HG03460 (cell line): ENCODE results near the gene EVI5.
"Not testable (repeated sequence)": the region's sequence is repeated elsewhere in the genome, so short reads cannot be mapped to it uniquely, and the experiment has no call there.

Experiments used
- ATAC-seq: cut with Tn5 transposase; IDR thresholded peaks from one replicate; pipeline ENCODE4 v1.9.1; 2021; ENCODE audit not compliant: unreplicated experiment

Gene EVI5

DNA sequence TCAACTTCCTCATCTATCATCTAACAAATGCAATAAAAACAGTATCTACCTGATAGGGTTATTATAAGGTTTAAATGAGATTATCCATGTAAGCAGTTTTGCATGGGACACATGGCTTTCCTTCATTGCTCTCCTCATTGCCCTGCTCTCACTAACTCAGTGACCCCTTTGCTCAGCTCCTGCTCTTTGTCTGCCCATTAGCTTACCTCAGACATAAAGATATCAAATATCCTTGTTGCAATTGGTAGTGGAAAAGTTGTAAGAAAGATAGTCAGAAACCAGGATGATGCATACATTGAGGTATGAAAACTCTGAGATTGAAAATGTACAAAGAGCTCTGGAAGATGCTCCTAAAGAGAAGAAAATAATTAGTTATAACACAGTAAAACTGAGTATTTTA is 89.8 kb downstream of the EVI5 start:
- no peak for ATAC-seq

GRCh38 chr1:92691925-92692324 is 93.0 kb downstream of the EVI5 start:
- no peak for ATAC-seq

- no peak for ATAC-seq
Observed at GRCh38 chr1:92690212-92690906, 94.5 kb downstream of the EVI5 start.

DNA sequence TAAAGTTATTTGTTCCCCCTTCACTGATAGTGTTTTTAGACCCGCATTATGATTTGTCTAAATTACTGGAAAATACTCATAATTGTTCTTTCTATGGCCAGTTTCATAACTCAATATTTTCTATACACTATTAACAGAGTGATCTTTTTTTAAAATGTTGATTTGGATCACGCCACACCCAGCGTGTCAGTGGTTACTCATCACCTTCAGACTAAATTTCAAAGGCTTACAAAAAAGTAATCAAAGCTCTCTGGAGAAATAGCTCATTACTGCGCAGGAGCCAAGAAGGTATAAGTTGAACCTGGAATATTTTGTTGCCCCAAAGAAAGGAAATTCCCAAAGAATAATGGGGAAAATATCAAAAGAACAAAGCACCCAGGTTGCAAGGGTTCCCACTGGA is 104.9 kb downstream of the EVI5 start:
- no peak for ATAC-seq

- no peak for ATAC-seq
Observed at GRCh38 chr1:92663775-92664174, 121.1 kb downstream of the EVI5 start.

DNA sequence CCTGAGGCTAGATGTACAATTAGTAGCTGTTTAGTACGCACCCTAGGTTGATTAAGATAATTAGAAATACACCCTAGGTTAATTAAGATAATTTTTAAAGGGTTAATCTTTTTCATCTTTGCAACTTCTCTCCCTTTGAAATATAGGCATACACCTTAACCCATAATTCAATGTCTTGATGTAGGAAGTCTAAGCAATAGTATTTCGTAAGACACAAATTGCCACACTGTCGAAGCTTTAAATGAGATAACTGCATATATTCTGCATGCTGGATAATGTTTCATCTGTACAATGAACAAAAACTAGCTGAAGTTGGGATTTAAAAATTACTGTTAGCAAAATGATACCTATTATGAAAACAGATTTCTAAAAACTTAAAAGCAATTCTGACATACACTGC is 122.9 kb downstream of the EVI5 start:
- ATAC-seq: no peak

DNA sequence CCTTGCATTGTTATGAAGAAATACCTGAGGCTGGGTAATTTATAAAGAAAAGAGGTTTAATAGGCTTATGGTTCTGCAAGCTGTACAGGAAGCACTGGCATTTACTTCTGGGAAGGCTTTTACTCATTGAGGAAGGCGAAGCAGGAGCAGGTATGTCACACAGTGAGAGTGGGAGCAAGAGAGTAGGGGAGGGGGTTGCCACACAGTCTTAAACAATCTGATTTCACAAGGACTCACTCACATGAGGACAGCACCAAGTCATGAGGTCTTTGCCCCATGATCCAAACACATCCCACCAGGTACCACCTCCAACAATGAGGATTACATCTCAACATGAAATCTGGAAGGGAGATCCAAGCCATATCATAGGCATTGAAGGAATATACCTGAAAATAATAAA is 127.2 kb downstream of the EVI5 start:
- no peak for ATAC-seq

- no peak for ATAC-seq
Observed at GRCh38 chr1:92655197-92655801, 129.6 kb downstream of the EVI5 start.

DNA sequence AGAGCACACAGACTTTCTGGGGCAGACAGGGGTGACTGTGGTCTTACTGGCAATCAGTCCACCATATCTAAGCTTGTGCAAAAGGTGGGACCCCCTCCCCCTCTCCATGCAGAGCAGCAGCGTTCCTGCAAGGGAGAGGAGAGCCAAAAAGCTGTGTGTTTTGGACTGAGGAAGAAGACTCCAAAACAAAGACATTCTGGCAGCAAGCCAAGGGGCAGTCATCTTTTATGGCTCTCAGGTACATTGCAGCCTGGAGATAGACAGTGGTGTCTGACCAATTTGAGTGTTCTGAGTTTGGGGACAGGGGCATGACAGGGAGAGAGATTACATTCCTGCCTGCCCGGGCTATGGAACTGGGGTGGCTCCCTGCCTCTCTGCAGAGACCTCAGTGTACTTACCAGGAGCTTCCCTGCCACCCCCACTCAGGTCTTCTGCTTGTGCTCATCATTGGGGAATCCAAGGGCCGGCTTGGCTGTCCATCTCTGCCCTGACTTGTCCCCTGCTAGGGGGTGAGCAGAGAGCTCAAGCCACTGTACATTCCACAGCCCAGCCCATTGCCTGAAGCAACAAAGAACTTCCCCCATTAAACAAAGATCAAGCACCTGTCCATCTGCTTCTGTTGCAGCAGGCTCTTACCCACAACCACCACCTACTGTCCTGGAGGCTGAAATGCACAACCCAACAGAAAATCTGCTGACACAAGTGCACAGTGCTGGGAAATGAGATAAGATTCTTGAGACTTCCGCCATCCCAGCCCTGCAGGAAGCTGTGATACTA is 131.1 kb downstream of the EVI5 start:
- ATAC-seq: no peak

GRCh38 chr1:92640686-92641085 is 144.2 kb downstream of the EVI5 start:
- not testable (repeated sequence) for ATAC-seq

- no peak for ATAC-seq
Observed at GRCh38 chr1:92638498-92638897, 146.4 kb downstream of the EVI5 start.

GRCh38 chr1:92635203-92635602 is 149.7 kb downstream of the EVI5 start:
- not testable (repeated sequence) for ATAC-seq

GRCh38 chr1:92623187-92623778 is 161.6 kb downstream of the EVI5 start:
- ATAC-seq: no peak

DNA sequence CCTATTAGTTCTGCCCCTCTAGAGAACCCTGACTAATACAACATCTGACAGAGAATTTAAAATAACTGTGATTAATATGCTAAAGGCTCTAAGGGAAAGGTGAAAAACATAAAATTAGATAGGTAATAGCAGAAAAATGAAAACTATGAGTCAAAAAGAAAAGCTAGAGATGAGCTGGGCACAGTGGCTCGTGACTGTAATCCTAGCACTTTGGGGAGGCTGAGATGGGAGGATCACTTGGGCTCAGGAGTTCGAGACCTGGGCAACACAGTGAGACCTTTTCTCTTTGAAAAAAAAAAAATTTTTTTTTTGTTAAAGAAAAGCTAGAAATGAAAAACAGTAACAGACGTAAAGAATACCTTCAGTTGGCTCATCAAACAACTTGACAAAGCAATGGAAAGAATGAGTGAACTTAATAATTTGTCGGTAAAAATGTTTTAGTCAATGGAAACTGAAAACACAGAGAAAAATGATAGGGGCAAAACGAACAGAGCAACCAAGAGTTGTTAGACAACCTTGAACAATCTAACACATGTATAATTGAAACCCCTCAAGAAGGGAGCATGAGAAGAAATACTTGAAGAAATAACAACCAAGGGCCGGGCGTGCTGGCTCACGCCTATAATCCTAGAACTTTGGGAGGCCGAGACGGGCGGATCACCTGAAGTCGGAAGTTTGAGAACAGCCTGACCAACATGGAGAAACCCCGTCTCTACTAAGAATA is 165.3 kb downstream of the EVI5 start:
- ATAC-seq: no peak

DNA sequence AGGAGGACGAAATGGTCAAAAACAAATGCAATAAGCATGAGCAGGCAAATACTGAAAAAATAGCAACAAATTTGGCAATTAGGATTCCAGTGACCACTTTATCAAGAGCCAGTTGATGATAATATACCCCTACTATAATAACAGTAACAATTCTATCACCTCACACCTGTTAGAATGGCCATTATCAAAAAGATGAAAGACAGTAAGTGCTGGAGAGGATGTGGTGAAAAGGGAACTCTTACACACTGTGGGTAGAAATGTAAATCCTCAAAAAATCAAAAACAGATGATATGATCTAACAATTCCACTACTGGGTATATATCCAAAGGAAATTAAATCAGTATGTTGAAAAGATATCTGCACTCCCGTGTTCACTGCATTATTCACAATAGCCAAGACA is 183.9 kb downstream of the EVI5 start:
- ATAC-seq: no peak

GRCh38 chr1:92599184-92599583 is 185.7 kb downstream of the EVI5 start:
- no peak for ATAC-seq

DNA sequence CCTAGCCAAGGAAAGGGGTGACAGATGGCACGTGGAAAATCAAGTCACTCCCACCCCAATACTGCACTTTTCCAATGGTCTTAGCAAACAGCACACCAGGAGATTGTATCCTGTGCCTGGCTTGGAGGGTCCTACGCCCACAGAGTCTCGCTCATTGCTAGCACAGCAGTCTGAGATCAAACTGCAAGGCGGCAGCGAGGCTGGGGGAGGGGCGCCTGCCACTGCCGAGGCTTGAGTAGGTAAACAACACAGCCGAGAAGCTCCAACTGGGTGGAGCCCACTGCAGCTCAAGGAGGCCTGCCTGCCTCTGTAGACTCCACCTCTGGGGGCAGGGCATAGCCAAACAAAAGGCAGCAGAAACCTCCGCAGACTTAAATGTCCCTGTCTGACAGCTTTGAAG is 195.5 kb downstream of the EVI5 start:
- not testable (repeated sequence) for ATAC-seq

- ATAC-seq: no peak
Observed at GRCh38 chr1:92587445-92587844, 197.5 kb downstream of the EVI5 start.

- ATAC-seq: no peak
Observed at GRCh38 chr1:92585831-92586230, 199.1 kb downstream of the EVI5 start.

DNA sequence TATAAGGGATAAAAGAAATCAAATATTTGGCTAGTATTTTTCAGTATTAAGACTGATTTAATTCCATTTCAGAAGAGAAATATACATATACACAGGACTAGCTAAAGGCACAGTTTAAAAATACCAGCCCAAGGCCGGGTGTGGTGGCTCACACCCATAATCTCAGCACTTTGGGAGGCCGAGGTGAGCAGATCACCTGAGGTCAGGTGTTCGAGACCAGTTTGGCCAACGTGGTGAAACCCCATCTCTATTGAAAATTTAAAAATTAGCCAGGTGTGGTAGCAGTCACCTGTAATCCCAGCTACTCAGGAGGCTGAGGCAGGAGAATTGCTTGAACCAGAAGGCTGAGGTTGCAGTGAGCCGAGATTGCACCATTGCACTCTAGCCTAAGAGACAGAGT is 200.1 kb downstream of the EVI5 start:
- ATAC-seq: not testable (repeated sequence)
